GM12878 (cell line): Measurements from ENCODE around the gene NR4A2. TPM values are rescaled to one million over a fixed set of nuclear protein-coding genes. Genes with fewer than 3 reads are reported as not detected.

ENCODE experiments used
- ATAC-seq: fragments of 200-7000 bp; cut with Tn5 transposase; 3 replicates; pipeline ENCODE4 v1.9.1; 2020; ENCODE audit warnings: mild to moderate bottlenecking, moderate library complexity
- BruUV-seq: library from RNA; stranded (reverse); fragments of 400-500 nt; replicated peaks from 2 replicates; lab custom pipeline; 2021; lab: Mats Ljungman, UMichigan
- CTCF ChIA-PET: fragments of 300-600 bp; sonication (Branson Sonifier 250); formaldehyde crosslinking; extraction: SDS; loops from one replicate; lab custom pipeline; 2021; ENCODE audit warnings: inconsistent platforms; lab: Yijun Ruan, JAX
- POLR2A ChIA-PET: fragments of 350-600 bp; formaldehyde crosslinking; extraction: SDS; loops from one replicate; lab custom pipeline; 2021; ENCODE audit warnings: inconsistent platforms; lab: Charles Lee
- RAD21 ChIA-PET: fragments of 300-600 bp; sonication (Branson Sonifier 250); formaldehyde crosslinking; loops from one replicate; lab custom pipeline; 2023; ENCODE audit warnings: antibody characterized with exemption; ENCODE audit not compliant: unreplicated experiment; lab: Charles Lee
- SMC1A ChIA-PET: fragments of 300-600 bp; sonication (Branson Sonifier 250); formaldehyde crosslinking; loops from one replicate; lab custom pipeline; 2023; ENCODE audit not compliant: unreplicated experiment, uncharacterized antibody; lab: Charles Lee
- DNase-seq: peaks from one replicate; pipeline ENCODE4 v3.0.0-alpha.2; 2011; ENCODE audit warnings: low read depth, low spot score
- FAIRE-seq: peaks from 3 replicates; lab custom pipeline; 2011; peaks lifted over from hg19 to GRCh38; lab: Jason Lieb, UNC
- H2AFZ ChIP-seq: 2 replicates; pipeline ENCODE4 v1.6.0; 2011; ENCODE audit warnings: low read depth, low read length, control low read depth; ENCODE audit not compliant: control insufficient read depth
- H3K27ac ChIP-seq: 2 replicates; pipeline ENCODE4 v1.5.1; 2011; ENCODE audit warnings: control low read depth; ENCODE audit not compliant: control insufficient read depth, insufficient read depth
- H3K27me3 ChIP-seq, 2 experiments: replicated peaks in 1 of 2; 2 replicates each; pipeline versions ENCODE4 v1.6.0 to v1.6.1; 2011; ENCODE audit warnings: low read length in 1 of 2; ENCODE audit not compliant: control insufficient read depth in 2 of 2, insufficient read depth in 2 of 2
- H3K36me3 ChIP-seq, 2 experiments: 2 replicates each; pipeline ENCODE4 v1.5.1; 2011; ENCODE audit warnings: low read length in 1 of 2; ENCODE audit not compliant: control insufficient read depth in 2 of 2, insufficient read depth in 2 of 2
- H3K4me1 ChIP-seq: 2 replicates; pipeline ENCODE4 v1.6.1; 2011; ENCODE audit warnings: mild to moderate bottlenecking, low read length, moderate library complexity, mixed read lengths; ENCODE audit not compliant: control insufficient read depth, insufficient read depth
- H3K4me2 ChIP-seq: 2 replicates; pipeline ENCODE4 v1.6.0; 2011; ENCODE audit warnings: control low read depth; ENCODE audit not compliant: control insufficient read depth, insufficient read depth
- H3K4me3 ChIP-seq: fragments of 200-600 bp; sonication (generic); 2 replicates; pipeline ENCODE4 v1.5.1; 2016
- H3K79me2 ChIP-seq: 2 replicates; pipeline ENCODE4 v1.6.0; 2011; ENCODE audit warnings: low read length; ENCODE audit not compliant: control insufficient read depth, insufficient read depth
- H3K9ac ChIP-seq: 2 replicates; pipeline ENCODE4 v1.8.0; 2011; ENCODE audit warnings: low read length, control low read depth, mixed read lengths; ENCODE audit not compliant: control insufficient read depth, insufficient read depth
- H3K9me3 ChIP-seq: replicated peaks from 3 replicates; pipeline ENCODE4 v1.5.1; 2011; ENCODE audit warnings: mild to moderate bottlenecking, low read length; ENCODE audit not compliant: control insufficient read depth, insufficient read depth
- H4K20me1 ChIP-seq: 2 replicates; pipeline ENCODE4 v1.6.0; 2011; ENCODE audit not compliant: control insufficient read depth, insufficient read depth
- BRCA1 ChIP-seq: IDR thresholded peaks from 2 replicates; pipeline ENCODE4 v1.6.1; 2011; ENCODE audit warnings: low read depth, low read length, improper control_type of control experiment
- EZH2 ChIP-seq: IDR thresholded peaks from 2 replicates; pipeline ENCODE4 v1.6.1; 2012; ENCODE audit warnings: low read depth, mild to moderate bottlenecking, control low read depth, inconsistent platforms, low read length, borderline replicate concordance; ENCODE audit not compliant: control insufficient read depth
- GABPA ChIP-seq: IDR thresholded peaks from 2 replicates; pipeline ENCODE4 v1.6.1; 2014; ENCODE audit warnings: antibody characterized with exemption, low read depth, mild to moderate bottlenecking, inconsistent platforms
- KDM1A ChIP-seq: fragments of 200-600 bp; sonication (generic); IDR thresholded peaks from 2 replicates; pipeline ENCODE4 v1.6.1; 2016; ENCODE audit warnings: borderline replicate concordance
- NFIC ChIP-seq: IDR thresholded peaks from 2 replicates; pipeline ENCODE4 v1.6.1; 2012; ENCODE audit warnings: low read depth, mild to moderate bottlenecking, inconsistent platforms, low read length, moderate library complexity
- NR2F1 ChIP-seq: fragments of 450-650 bp; conservative IDR thresholded peaks from 2 replicates; pipeline ENCODE4 v1.6.1; 2017; ENCODE audit warnings: mild to moderate bottlenecking
- SREBF1 ChIP-seq: IDR thresholded peaks from 2 replicates; pipeline ENCODE4 v1.6.1; 2012; ENCODE audit warnings: mild to moderate bottlenecking, low read length
- WGBS: methylation state at CpG from one replicate; pipeline ENCODE4 v1.1.6; 2016; ENCODE audit warnings: low lambda C conversion rate; ENCODE audit not compliant: insufficient replicate concordance, insufficient coverage; ENCODE audit errors: missing lambda C conversion rate; 5-methylcytosine and 5-hydroxymethylcytosine counted together
- in situ Hi-C: fragments of 300-500 bp; cut with MboI; formaldehyde crosslinking; loops from 9 replicates; pipeline ENCODE4 v1.14.3; 2018; ENCODE audit warnings: mixed read lengths
- intact Hi-C: fragments of 100-400 bp; cut with micrococcal nuclease; formaldehyde crosslinking; loops from one replicate; pipeline ENCODE4 v1.14.2; 2022; ENCODE audit not compliant: unreplicated experiment
- polyA plus RNA-seq, 11 experiments: library from polyadenylated mRNA; depleted of rRNA in 4 of 11; unstranded in 6 of 11; stranded (reverse) in 5 of 11; fragments of >200 nt; fragmentation: Nextera tagmentation in 4 of 11; fragmentation: Illumina TruSeq in 1 of 11; extraction: Ambion mirVana in 4 of 11; extraction: Trizol in 1 of 11; gene quantifications; 1 replicate in 1 of 11; 2 replicates in 10 of 11; pipeline versions ENCODE4 v1.2.1 to v1.2.3, GENCODE V29; 2011 to 2016; ENCODE audit warnings: inconsistent platforms in 2 of 11, missing spikeins in 2 of 11, low read depth in 1 of 11
- total RNA-seq, 4 experiments: library from RNA; depleted of rRNA in 3 of 4; stranded (reverse); fragments of >200 nt in 3 of 4; fragmentation: Illumina TruSeq in 1 of 4; extraction: Trizol in 1 of 4; gene quantifications; 2 replicates each; pipeline versions ENCODE4 v1.2.1 to v1.2.3, GENCODE V29; 2013 to 2021
- TF ChIP-seq, protein P1 (sequence below): fragments of 450-650 bp; IDR thresholded peaks from 2 replicates; pipeline ENCODE4 v1.6.1; 2017; ENCODE audit warnings: borderline replicate concordance
- TF ChIP-seq, protein P2 (sequence below): fragments of 450-650 bp; IDR thresholded peaks from 2 replicates; pipeline ENCODE4 v1.6.1; 2017; ENCODE audit warnings: mild to moderate bottlenecking, low read depth, inconsistent platforms; ENCODE audit not compliant: poor library complexity, severe bottlenecking

Gene NR4A2
- total and polyA plus RNA-seq, 10 of the 15 experiments (the other 5 are each of a cell fraction or from before 2014, with no cell fraction given), result 0.15 to 3.4 (median 0.58) TPM

DNA sequence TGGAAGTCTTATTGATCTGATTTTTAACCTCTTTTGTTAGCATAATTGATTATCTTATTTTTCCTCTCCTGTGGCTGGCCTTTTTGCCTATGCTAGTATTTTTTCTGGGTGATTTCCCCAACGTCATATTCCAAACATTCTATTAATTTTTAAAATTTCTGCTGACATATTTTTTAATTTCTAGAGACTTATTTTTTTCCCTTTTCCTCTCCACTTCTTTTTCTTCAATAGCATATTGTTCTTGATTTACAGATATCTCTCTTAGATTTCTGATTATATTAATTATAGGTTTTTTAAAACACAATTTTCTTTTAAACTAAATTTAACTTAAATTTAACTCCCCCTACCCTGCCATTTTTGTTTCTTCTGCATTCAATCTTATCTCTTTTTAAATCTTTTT, 47.2 kb upstream of the NR4A2 start:
- Histone ChIP-seq H3K79me2 (no peaks in the 10 kb centered on the region), H2AFZ (no peak overlapping the region), H3K27me3 (no peaks in the 10 kb centered on the region), H3K9ac (no peak overlapping the region), H3K4me1 (peaks cover 12% of the 10 kb centered on the region), H3K4me3 (no peak overlapping the region), H4K20me1 (no peaks in the 10 kb centered on the region), H3K4me2 (0 out of 2 replicates have a peak overlapping the region, but pooled peaks have one; percentile 31), H3K9me3 (peaks cover 2% of the 10 kb centered on the region; the same call in 1 of the 3 replicates), H3K27ac (no peak overlapping the region), H3K36me3 (no peaks in the 10 kb centered on the region)
- ChIA-PET CTCF (interaction anchor here (0.7 to 1.6 kb wide), 2 partner anchors 12 to 107 kb away, joined by 3 to 4 read pairs; no protein-coding TSS in a partner anchor), POLR2A (interaction anchor here (0.6 to 1.4 kb wide), 3 partner anchors 15 to 441 kb away, joined by 3 to 6 read pairs (median 3); no protein-coding TSS in a partner anchor), SMC1A (no interaction called here), RAD21 (interaction anchor here (1.0 to 1.7 kb wide), 2 partner anchors 45 to 209 kb away, joined by 5 to 7 read pairs; no protein-coding TSS in a partner anchor)
- no peak for TF ChIP-seq NR2F1
- no TSS peak for BruUV-seq
- ATAC-seq (no peak), DNase-seq (no peak), FAIRE-seq (no peak)
- in situ Hi-C loops, result no loop called here
- 0% methylated on average over 1 of the region's 1 CpG for WGBS
- intact Hi-C loops, result loop anchor here (1.0 to 2.0 kb wide), 2 partner anchors 21 to 37 kb away; no protein-coding TSS in a partner anchor

DNA sequence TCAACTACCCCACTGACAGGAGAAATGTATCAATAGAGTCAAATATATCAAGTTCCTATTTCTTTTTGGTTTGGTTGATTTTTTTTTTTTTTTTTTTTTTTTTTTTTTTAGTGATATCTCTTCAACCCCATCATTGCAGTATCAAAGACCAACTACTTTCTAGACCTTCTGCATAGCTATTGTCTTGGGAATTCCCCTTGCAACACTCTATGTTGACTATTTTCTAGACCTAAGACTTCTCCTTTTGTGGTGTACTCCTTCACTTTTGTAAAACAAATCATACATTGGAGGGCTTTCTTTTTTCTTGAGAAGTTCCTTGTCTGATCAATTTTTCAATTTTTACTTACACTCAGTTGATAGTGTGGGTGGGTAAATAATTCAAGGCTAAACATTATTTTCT, 46.5 kb upstream of the NR4A2 start:
- ChIA-PET RAD21 (interaction anchor here (0.6 to 1.7 kb wide), 4 partner anchors 29 to 210 kb away, joined by 3 to 7 read pairs (median 4); no protein-coding TSS in a partner anchor), CTCF (no interaction called here), POLR2A (interaction anchor here (0.6 to 1.4 kb wide), 5 partner anchors 14 to 253 kb away, joined by 3 to 6 read pairs (median 5); no protein-coding TSS in a partner anchor), SMC1A (interaction anchor here (1.0 kb wide), 1 partner anchor 32 kb away, joined by 3 read pairs; no protein-coding TSS in a partner anchor)
- intact Hi-C loops, result no loop called here
- BruUV-seq, result no TSS peak
- Histone ChIP-seq H2AFZ (no peak overlapping the region), H3K4me2 (no peak overlapping the region), H3K36me3 (no peaks in the 10 kb centered on the region), H4K20me1 (no peaks in the 10 kb centered on the region), H3K27ac (no peak overlapping the region), H3K79me2 (no peaks in the 10 kb centered on the region), H3K4me1 (peaks cover 12% of the 10 kb centered on the region), H3K9ac (no peak overlapping the region), H3K9me3 (peaks cover 2% of the 10 kb centered on the region; the same call in 1 of the 3 replicates), H3K27me3 (no peaks in the 10 kb centered on the region), H3K4me3 (no peak overlapping the region)
- in situ Hi-C loops, result no loop called here
- no peak for FAIRE-seq
- peak; percentile 73 for ATAC-seq
- no peak for DNase-seq
- TF ChIP-seq NFIC, result no peak
- no peak for TF ChIP-seq EZH2
- no peak for TF ChIP-seq KDM1A
- TF ChIP-seq BRCA1, result no peak
- TF ChIP-seq SREBF1, result no peak
- TF ChIP-seq, protein P1, sequence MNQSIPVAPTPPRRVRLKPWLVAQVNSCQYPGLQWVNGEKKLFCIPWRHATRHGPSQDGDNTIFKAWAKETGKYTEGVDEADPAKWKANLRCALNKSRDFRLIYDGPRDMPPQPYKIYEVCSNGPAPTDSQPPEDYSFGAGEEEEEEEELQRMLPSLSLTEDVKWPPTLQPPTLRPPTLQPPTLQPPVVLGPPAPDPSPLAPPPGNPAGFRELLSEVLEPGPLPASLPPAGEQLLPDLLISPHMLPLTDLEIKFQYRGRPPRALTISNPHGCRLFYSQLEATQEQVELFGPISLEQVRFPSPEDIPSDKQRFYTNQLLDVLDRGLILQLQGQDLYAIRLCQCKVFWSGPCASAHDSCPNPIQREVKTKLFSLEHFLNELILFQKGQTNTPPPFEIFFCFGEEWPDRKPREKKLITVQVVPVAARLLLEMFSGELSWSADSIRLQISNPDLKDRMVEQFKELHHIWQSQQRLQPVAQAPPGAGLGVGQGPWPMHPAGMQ, result no peak
- TF ChIP-seq, protein P2, sequence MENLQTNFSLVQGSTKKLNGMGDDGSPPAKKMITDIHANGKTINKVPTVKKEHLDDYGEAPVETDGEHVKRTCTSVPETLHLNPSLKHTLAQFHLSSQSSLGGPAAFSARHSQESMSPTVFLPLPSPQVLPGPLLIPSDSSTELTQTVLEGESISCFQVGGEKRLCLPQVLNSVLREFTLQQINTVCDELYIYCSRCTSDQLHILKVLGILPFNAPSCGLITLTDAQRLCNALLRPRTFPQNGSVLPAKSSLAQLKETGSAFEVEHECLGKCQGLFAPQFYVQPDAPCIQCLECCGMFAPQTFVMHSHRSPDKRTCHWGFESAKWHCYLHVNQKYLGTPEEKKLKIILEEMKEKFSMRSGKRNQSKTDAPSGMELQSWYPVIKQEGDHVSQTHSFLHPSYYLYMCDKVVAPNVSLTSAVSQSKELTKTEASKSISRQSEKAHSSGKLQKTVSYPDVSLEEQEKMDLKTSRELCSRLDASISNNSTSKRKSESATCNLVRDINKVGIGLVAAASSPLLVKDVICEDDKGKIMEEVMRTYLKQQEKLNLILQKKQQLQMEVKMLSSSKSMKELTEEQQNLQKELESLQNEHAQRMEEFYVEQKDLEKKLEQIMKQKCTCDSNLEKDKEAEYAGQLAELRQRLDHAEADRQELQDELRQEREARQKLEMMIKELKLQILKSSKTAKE, result no peak
- TF ChIP-seq GABPA, result no peak
